WTC11 (cell line): ENCODE results near the gene SLC30A5. TPM values are rescaled to one million over a fixed set of nuclear protein-coding genes. Genes with fewer than 3 reads are reported as not detected.

Source experiments
- ATAC-seq: fragments of 200-7000 bp; cut with Tn5 transposase; 2 replicates; pipeline ENCODE4 v1.10.0; 2021; ENCODE audit warnings: mild to moderate bottlenecking, moderate library complexity
- CTCF ChIA-PET: fragments of 300-600 bp; sonication (Branson Sonifier 250); formaldehyde crosslinking; loops from one replicate; lab custom pipeline; 2021; ENCODE audit warnings: antibody characterized with exemption; lab: Charles Lee
- POLR2A ChIA-PET: fragments of 350-600 bp; sonication (Branson Sonifier 250); formaldehyde crosslinking; loops from one replicate; lab custom pipeline; 2021; ENCODE audit warnings: antibody characterized with exemption; lab: Charles Lee
- DNase-seq: peaks from one replicate; pipeline ENCODE4 v3.0.0; 2021; ENCODE audit warnings: low spot score
- H3K27ac Mint-ChIP-seq: 2 replicates; pipeline ENCODE4 v1.8.0; 2021; ENCODE audit warnings: mixed read lengths
- H3K27me3 Mint-ChIP-seq: 2 replicates; pipeline ENCODE4 v1.8.0; 2021; ENCODE audit warnings: low read depth, mild to moderate bottlenecking, moderate library complexity, mixed read lengths
- H3K36me3 Mint-ChIP-seq: 2 replicates; pipeline ENCODE4 v1.8.0; 2021; ENCODE audit warnings: mixed read lengths
- H3K4me1 Mint-ChIP-seq: 2 replicates; pipeline ENCODE4 v1.8.0; 2022; ENCODE audit warnings: mixed read lengths
- H3K4me3 Mint-ChIP-seq: 2 replicates; pipeline ENCODE4 v1.8.0; 2021; ENCODE audit warnings: mild to moderate bottlenecking, moderate library complexity, mixed read lengths
- H3K9me3 Mint-ChIP-seq: 2 replicates; pipeline ENCODE4 v1.8.0; 2021; ENCODE audit warnings: mixed read lengths
- ATF3 ChIP-seq: sonication (generic); formaldehyde crosslinking; conservative IDR thresholded peaks from 2 replicates; pipeline ENCODE4 v1.8.1; 2022; ENCODE audit warnings: mild to moderate bottlenecking, missing genetic modification reagents
- CDX4 ChIP-seq: fragments of 250-450 bp; sonication (Bioruptor Pico); IDR thresholded peaks from 2 replicates; pipeline ENCODE4 v1.9.0; 2021; ENCODE audit warnings: moderate library complexity, mild to moderate bottlenecking, inconsistent platforms, borderline replicate concordance
- CREB1 ChIP-seq: sonication (generic); formaldehyde crosslinking; IDR thresholded peaks from 2 replicates; pipeline ENCODE4 v1.8.0; 2023; ENCODE audit warnings: mild to moderate bottlenecking, missing genetic modification reagents
- CREM ChIP-seq: sonication (generic); formaldehyde crosslinking; IDR thresholded peaks from 2 replicates; pipeline ENCODE4 v1.8.1; 2022; ENCODE audit warnings: mild to moderate bottlenecking, missing genetic modification reagents, moderate library complexity
- E2F5 ChIP-seq: sonication (generic); formaldehyde crosslinking; IDR thresholded peaks from 2 replicates; pipeline ENCODE4 v1.8.1; 2022; ENCODE audit warnings: mild to moderate bottlenecking, moderate library complexity, missing genetic modification reagents
- ELF4 ChIP-seq: sonication (generic); formaldehyde crosslinking; IDR thresholded peaks from 2 replicates; pipeline ENCODE4 v1.8.1; 2022; ENCODE audit warnings: low read depth, mild to moderate bottlenecking, moderate library complexity, missing genetic modification reagents
- FOXK1 ChIP-seq: sonication (generic); formaldehyde crosslinking; IDR thresholded peaks from 2 replicates; pipeline ENCODE4 v1.8.0; 2022; ENCODE audit warnings: mild to moderate bottlenecking, moderate library complexity, missing genetic modification reagents
- HMGA2 ChIP-seq: fragments of 250-450 bp; sonication (Bioruptor Pico); IDR thresholded peaks from 2 replicates; pipeline ENCODE4 v1.4.0; 2021; ENCODE audit warnings: mild to moderate bottlenecking, moderate library complexity
- JUN ChIP-seq: sonication (generic); formaldehyde crosslinking; IDR thresholded peaks from 2 replicates; pipeline ENCODE4 v1.8.0; 2023; ENCODE audit warnings: mild to moderate bottlenecking, missing genetic modification reagents
- NFYB ChIP-seq: sonication (generic); formaldehyde crosslinking; conservative IDR thresholded peaks from 2 replicates; pipeline ENCODE4 v1.8.0; 2022; ENCODE audit warnings: low read depth, missing genetic modification reagents
- NR1H2 ChIP-seq: sonication (generic); formaldehyde crosslinking; IDR thresholded peaks from 2 replicates; pipeline ENCODE4 v1.9.0; 2021; ENCODE audit warnings: mild to moderate bottlenecking, moderate library complexity, missing genetic modification reagents
- RELA ChIP-seq: sonication (generic); formaldehyde crosslinking; IDR thresholded peaks from 2 replicates; pipeline ENCODE4 v1.8.1; 2022; ENCODE audit warnings: missing genetic modification reagents, mild to moderate bottlenecking, borderline replicate concordance
- RORB ChIP-seq: fragments of 250-450 bp; sonication (Bioruptor Pico); IDR thresholded peaks from 2 replicates; pipeline ENCODE4 v1.9.0; 2021; ENCODE audit warnings: mild to moderate bottlenecking
- STAT6 ChIP-seq: sonication (generic); formaldehyde crosslinking; conservative IDR thresholded peaks from 2 replicates; pipeline ENCODE4 v1.8.1; 2023; ENCODE audit warnings: mild to moderate bottlenecking, low read depth, missing genetic modification reagents, moderate library complexity
- TEAD1 ChIP-seq: sonication (generic); formaldehyde crosslinking; IDR thresholded peaks from 2 replicates; pipeline ENCODE4 v1.8.0; 2022; ENCODE audit warnings: mild to moderate bottlenecking, missing genetic modification reagents
- ZNF396 ChIP-seq: fragments of 250-450 bp; sonication (Bioruptor Pico); IDR thresholded peaks from 2 replicates; pipeline ENCODE4 v1.8.0; 2021; ENCODE audit warnings: mild to moderate bottlenecking, moderate library complexity, borderline replicate concordance
- ZNF416 ChIP-seq: fragments of 250-450 bp; sonication (Bioruptor Pico); IDR thresholded peaks from 2 replicates; pipeline ENCODE4 v1.9.0; 2021; ENCODE audit warnings: mild to moderate bottlenecking, inconsistent platforms
- ZNF512 ChIP-seq: sonication (generic); formaldehyde crosslinking; IDR thresholded peaks from 2 replicates; pipeline ENCODE4 v1.8.1; 2022; ENCODE audit warnings: missing genetic modification reagents, borderline replicate concordance
- total RNA-seq: library from RNA; stranded (reverse); gene quantifications from 3 replicates; pipeline ENCODE4 v1.2.3, GENCODE V29; 2021

The SLC30A5 gene
- total RNA-seq, 1 experiment from 2014 or later, result 34.1 TPM

GRCh38 chr5:69084195-69084594 is 9.6 kb upstream of the SLC30A5 start:
- Mint-ChIP-seq H3K9me3 (no peaks in the 10 kb centered on the region), H3K4me1 (peaks cover 4% of the 10 kb centered on the region), H3K4me3 (no peak overlapping the region), H3K36me3 (no peaks in the 10 kb centered on the region), H3K27me3 (no peaks in the 10 kb centered on the region), H3K27ac (no peak overlapping the region)
- ATAC-seq (no peak), DNase-seq (no peak)
- no peak for TF ChIP-seq ELF4 (CRISPR knock-in tag)
- no peak for TF ChIP-seq FOXK1 (CRISPR knock-in tag)
- no peak for TF ChIP-seq HMGA2
- no peak for TF ChIP-seq RELA
- no peak for TF ChIP-seq ZNF416 (CRISPR knock-in tag)
- TF ChIP-seq STAT6 (CRISPR knock-in tag), result no peak
- no peak for TF ChIP-seq CREB1 (CRISPR knock-in tag)
- no peak for TF ChIP-seq ATF3 (CRISPR knock-in tag)
- TF ChIP-seq RORB (CRISPR knock-in tag), result no peak
- no peak for TF ChIP-seq ZNF396 (CRISPR knock-in tag)
- no peak for TF ChIP-seq JUN (CRISPR knock-in tag)
- no peak for TF ChIP-seq NR1H2
- no peak for TF ChIP-seq CDX4 (CRISPR knock-in tag)
- no peak for TF ChIP-seq E2F5 (CRISPR knock-in tag)
- TF ChIP-seq TEAD1 (CRISPR knock-in tag), result no peak
- TF ChIP-seq NFYB (CRISPR knock-in tag), result no peak
- TF ChIP-seq CREM (CRISPR knock-in tag), result no peak
- CTCF ChIA-PET, result interaction anchor here (2.6 to 3.7 kb wide), 3 partner anchors 10 to 61 kb away, joined by 10 to 32 read pairs (median 10); partner anchors contain the start of gene SLC30A5
- POLR2A ChIA-PET, result no interaction called here

GRCh38 chr5:69084903-69085302 is 8.9 kb upstream of the SLC30A5 start:
- DNase-seq (no peak), ATAC-seq (no peak)
- H3K4me3 Mint-ChIP-seq, result no peak overlapping the region
- no peaks in the 10 kb centered on the region for H3K27me3 Mint-ChIP-seq
- no peaks in the 10 kb centered on the region for H3K36me3 Mint-ChIP-seq
- TF ChIP-seq NFYB (CRISPR knock-in tag) (peak; percentile 19; the same call in 1 of the 2 replicates), RORB (CRISPR knock-in tag) (no peak), ZNF512 (CRISPR knock-in tag) (no peak)
- POLR2A ChIA-PET, result no interaction called here
- no peaks in the 10 kb centered on the region for H3K9me3 Mint-ChIP-seq
- CTCF ChIA-PET, result interaction anchor here (2.6 to 3.7 kb wide), 3 partner anchors 9 to 62 kb away, joined by 10 to 32 read pairs (median 10); partner anchors contain the start of gene SLC30A5
- no peak overlapping the region for H3K27ac Mint-ChIP-seq
- peaks cover 6% of the 10 kb centered on the region for H3K4me1 Mint-ChIP-seq
